Activated CD4-positive, alpha-beta memory T cell treated with anti-CD3 and anti-CD28 coated beads for 36 hours (primary cell): ENCODE measurements around the gene MDH1. TPM values are rescaled to one million over a fixed set of nuclear protein-coding genes. Genes with fewer than 3 reads are reported as not detected.
"Not testable (repeated sequence)": the region's sequence is repeated elsewhere in the genome, so short reads cannot be mapped to it uniquely, and the experiment has no call there.

Source experiments
- CTCF ChIA-PET: fragments of 350-600 bp; sonication (Branson Sonifier 250); formaldehyde crosslinking; loops from one replicate; lab custom pipeline; 2021; ENCODE audit warnings: antibody characterized with exemption, inconsistent platforms; lab: Charles Lee
- POLR2A ChIA-PET: fragments of 350-600 bp; sonication (Branson Sonifier 250); formaldehyde crosslinking; loops from one replicate; lab custom pipeline; 2021; ENCODE audit warnings: antibody characterized with exemption; lab: Charles Lee
- DNase-seq: peaks from one replicate; pipeline ENCODE4 v3.0.0-alpha.2; 2020
- H3K27ac Mint-ChIP-seq: one replicate; pipeline ENCODE4 v1.8.0; 2021; ENCODE audit warnings: mixed read lengths
- H3K27me3 Mint-ChIP-seq: one replicate; pipeline ENCODE4 v1.8.0; 2021; ENCODE audit warnings: mixed read lengths
- H3K36me3 Mint-ChIP-seq: one replicate; pipeline ENCODE4 v1.8.0; 2021; ENCODE audit warnings: mixed read lengths
- H3K4me1 Mint-ChIP-seq: one replicate; pipeline ENCODE4 v1.8.0; 2021; ENCODE audit warnings: low read depth, mixed read lengths
- H3K4me3 Mint-ChIP-seq: one replicate; pipeline ENCODE4 v1.8.0; 2021; ENCODE audit warnings: mild to moderate bottlenecking, mixed read lengths
- H3K9me3 Mint-ChIP-seq: one replicate; pipeline ENCODE4 v1.8.0; 2021; ENCODE audit warnings: mixed read lengths
- intact Hi-C: fragments of 100-400 bp; cut with micrococcal nuclease; formaldehyde crosslinking; loops from one replicate; pipeline ENCODE4 v1.15.1; 2023
- total RNA-seq, 2 experiments: library from RNA; stranded (reverse); gene quantifications; one replicate each; pipeline ENCODE4 v1.2.3, GENCODE V29; 2021

MDH1 gene
- 100 to 1,000 TPM; 261 to 268 TPM for total RNA-seq

GRCh38 chr2:63588385-63589147, at the start of gene MDH1, which contains the start of gene WDPCP:
TSS of gene MDH1 (plus strand) at chr2:63588963. CDS start at chr2:63589044, 81 bp downstream.
TSS of gene WDPCP (minus strand) at chr2:63588477. CDS start at chr2:63588271, 206 bp downstream.
- peak; percentile 97 for DNase-seq
- no peaks in the 10 kb centered on the region for H3K27me3 Mint-ChIP-seq
- ChIA-PET POLR2A (interaction anchor here (0.8 to 4.4 kb wide), 7 partner anchors 65 to 1082 kb away, joined by 3 to 23 read pairs (median 4); partner anchors contain the start of genes TMEM17 and UGP2), CTCF (interaction anchor here (1.1 to 1.7 kb wide), 5 partner anchors 45 to 1541 kb away, joined by 3 to 9 read pairs (median 3); partner anchors contain the start of gene RAB1A)
- intact Hi-C loops: loop anchor here (1.0 to 10.0 kb wide), 14 partner anchors 253 to 1469 kb away; partner anchors contain the start of genes B3GNT2, CEP68, EHBP1 and OTX1
- peaks cover 35% of the 10 kb centered on the region for H3K4me1 Mint-ChIP-seq
- H3K36me3 Mint-ChIP-seq: peaks cover 8% of the 10 kb centered on the region
- peak within 1 kb of the TSS; percentile 92 for H3K27ac Mint-ChIP-seq
- no peaks in the 10 kb centered on the region for H3K9me3 Mint-ChIP-seq
- H3K4me3 Mint-ChIP-seq: peak within 1 kb of the TSS; percentile 99

- no peak overlapping the region for H3K27ac Mint-ChIP-seq
- intact Hi-C loops: no loop called here
- peaks cover 8% of the 10 kb centered on the region for H3K36me3 Mint-ChIP-seq
- H3K9me3 Mint-ChIP-seq: peaks cover 16% of the 10 kb centered on the region
- POLR2A ChIA-PET: no interaction called here
- CTCF ChIA-PET: no interaction called here
- H3K4me3 Mint-ChIP-seq: no peak overlapping the region
- no peak for DNase-seq
- H3K4me1 Mint-ChIP-seq: no peaks in the 10 kb centered on the region
- no peaks in the 10 kb centered on the region for H3K27me3 Mint-ChIP-seq
Measured at GRCh38 chr2:63539416-63540162, 49.2 kb upstream of the MDH1 start.

GRCh38 chr2:63544017-63544627, 44.6 kb upstream of the MDH1 start:
- no peak overlapping the region for H3K27ac Mint-ChIP-seq
- POLR2A ChIA-PET: no interaction called here
- H3K4me1 Mint-ChIP-seq: no peaks in the 10 kb centered on the region
- no peak for DNase-seq
- intact Hi-C loops: no loop called here
- H3K27me3 Mint-ChIP-seq: no peaks in the 10 kb centered on the region
- peaks cover 7% of the 10 kb centered on the region for H3K9me3 Mint-ChIP-seq
- CTCF ChIA-PET: interaction anchor here (0.7 to 1.1 kb wide), 3 partner anchors 12 to 702 kb away, joined by 3 read pairs; partner anchors contain the start of gene WDPCP
- H3K36me3 Mint-ChIP-seq: peaks cover 2% of the 10 kb centered on the region
- no peak overlapping the region for H3K4me3 Mint-ChIP-seq

GRCh38 chr2:63545023-63545422, 43.7 kb upstream of the MDH1 start:
- Mint-ChIP-seq H3K9me3 (peaks cover 7% of the 10 kb centered on the region), H3K27me3 (no peaks in the 10 kb centered on the region), H3K36me3 (peaks cover 2% of the 10 kb centered on the region), H3K4me3 (no peak overlapping the region), H3K27ac (no peak overlapping the region), H3K4me1 (no peaks in the 10 kb centered on the region)
- POLR2A ChIA-PET: no interaction called here
- DNase-seq: no peak
- CTCF ChIA-PET: no interaction called here
- intact Hi-C loops: no loop called here

- no peak for DNase-seq
- intact Hi-C loops: no loop called here
- Mint-ChIP-seq H3K27me3 (no peaks in the 10 kb centered on the region), H3K4me3 (no peak overlapping the region), H3K36me3 (peaks cover 25% of the 10 kb centered on the region), H3K27ac (no peak overlapping the region), H3K9me3 (peaks cover 15% of the 10 kb centered on the region), H3K4me1 (peaks cover 10% of the 10 kb centered on the region)
- ChIA-PET POLR2A (no interaction called here), CTCF (no interaction called here)
Measured at GRCh38 chr2:63553049-63553448, 35.7 kb upstream of the MDH1 start.

GRCh38 chr2:63555299-63555698, 33.5 kb upstream of the MDH1 start:
- Mint-ChIP-seq H3K4me1 (peaks cover 10% of the 10 kb centered on the region), H3K9me3 (peaks cover 34% of the 10 kb centered on the region), H3K36me3 (peaks cover 40% of the 10 kb centered on the region), H3K27me3 (no peaks in the 10 kb centered on the region), H3K27ac (no peak overlapping the region), H3K4me3 (no peak overlapping the region)
- CTCF ChIA-PET: no interaction called here
- POLR2A ChIA-PET: no interaction called here
- intact Hi-C loops: no loop called here
- no peak for DNase-seq

GRCh38 chr2:63555931-63556330, 32.8 kb upstream of the MDH1 start:
- H3K4me3 Mint-ChIP-seq: no peak overlapping the region
- H3K9me3 Mint-ChIP-seq: peaks cover 40% of the 10 kb centered on the region
- intact Hi-C loops: no loop called here
- peaks cover 10% of the 10 kb centered on the region for H3K4me1 Mint-ChIP-seq
- peaks cover 46% of the 10 kb centered on the region for H3K36me3 Mint-ChIP-seq
- ChIA-PET POLR2A (no interaction called here), CTCF (interaction anchor here (1.0 kb wide), 1 partner anchor 12 kb away, joined by 3 read pairs; no protein-coding TSS in a partner anchor)
- H3K27me3 Mint-ChIP-seq: no peaks in the 10 kb centered on the region
- DNase-seq: no peak
- H3K27ac Mint-ChIP-seq: no peak overlapping the region

- H3K4me1 Mint-ChIP-seq, POLR2A ChIA-PET, DNase-seq, H3K27me3 Mint-ChIP-seq, H3K27ac Mint-ChIP-seq, H3K4me3 Mint-ChIP-seq, intact Hi-C loops, CTCF ChIA-PET: not testable (repeated sequence)
- H3K36me3 Mint-ChIP-seq: peaks cover 54% of the 10 kb centered on the region
- H3K9me3 Mint-ChIP-seq: peaks cover 50% of the 10 kb centered on the region
Measured at GRCh38 chr2:63557819-63558218, 30.9 kb upstream of the MDH1 start.

GRCh38 chr2:63558922-63559321, 29.8 kb upstream of the MDH1 start:
- DNase-seq, POLR2A ChIA-PET, intact Hi-C loops, H3K4me3 Mint-ChIP-seq, CTCF ChIA-PET, H3K27ac Mint-ChIP-seq, H3K27me3 Mint-ChIP-seq, H3K4me1 Mint-ChIP-seq: not testable (repeated sequence)
- Mint-ChIP-seq H3K36me3 (peaks cover 54% of the 10 kb centered on the region), H3K9me3 (peaks cover 50% of the 10 kb centered on the region)

- Mint-ChIP-seq H3K27me3 (no peaks in the 10 kb centered on the region), H3K27ac (no peak overlapping the region)
- POLR2A ChIA-PET: no interaction called here
Measured at GRCh38 chr2:63562751-63563150, 26.0 kb upstream of the MDH1 start.

GRCh38 chr2:63569740-63570139, 19.0 kb upstream of the MDH1 start:
- Mint-ChIP-seq H3K36me3 (peaks cover 19% of the 10 kb centered on the region), H3K27me3 (no peaks in the 10 kb centered on the region)
- CTCF ChIA-PET: no interaction called here

More at GRCh38 chr2:63562751-63563150, 26.0 kb upstream of the MDH1 start:
- Mint-ChIP-seq H3K9me3 (peaks cover 56% of the 10 kb centered on the region), H3K4me3 (no peak overlapping the region), H3K36me3 (peaks cover 40% of the 10 kb centered on the region), H3K4me1 (peaks cover 2% of the 10 kb centered on the region)
- no peak for DNase-seq
- intact Hi-C loops: no loop called here
- CTCF ChIA-PET: no interaction called here

GRCh38 chr2:63571291-63571690, 17.5 kb upstream of the MDH1 start:
- intact Hi-C loops: no loop called here
- DNase-seq: no peak
- Mint-ChIP-seq H3K4me1 (no peaks in the 10 kb centered on the region), H3K4me3 (no peak overlapping the region), H3K9me3 (peaks cover 36% of the 10 kb centered on the region), H3K27ac (no peak overlapping the region), H3K27me3 (no peaks in the 10 kb centered on the region), H3K36me3 (peaks cover 17% of the 10 kb centered on the region)
- POLR2A ChIA-PET: no interaction called here
- CTCF ChIA-PET: no interaction called here

More at GRCh38 chr2:63569740-63570139, 19.0 kb upstream of the MDH1 start:
- no peak for DNase-seq
- POLR2A ChIA-PET: interaction anchor here (0.6 kb wide), 1 partner anchor 1039 kb away, joined by 3 read pairs; no protein-coding TSS in a partner anchor
- intact Hi-C loops: no loop called here
- Mint-ChIP-seq H3K9me3 (peaks cover 43% of the 10 kb centered on the region), H3K4me1 (no peaks in the 10 kb centered on the region), H3K27ac (no peak overlapping the region), H3K4me3 (no peak overlapping the region)
